Neural crest cell (in vitro differentiated cells): ENCODE measurements around the gene SUSD2. TPM values are rescaled to one million over a fixed set of nuclear protein-coding genes. Genes with fewer than 3 reads are reported as not detected.

Experiments used
- DNase-seq: peaks from one replicate; pipeline ENCODE4 v3.0.0; 2021; ENCODE audit warnings: low read depth, mixed read lengths, low spot score
- H3K27ac Mint-ChIP-seq: one replicate; pipeline ENCODE4 v1.8.0; 2021; ENCODE audit warnings: mild to moderate bottlenecking, mixed read lengths; ENCODE audit not compliant: unreplicated experiment
- H3K27me3 Mint-ChIP-seq: 2 replicates; pipeline ENCODE4 v1.8.0; 2021; ENCODE audit warnings: low read depth, mild to moderate bottlenecking, mixed read lengths
- H3K36me3 Mint-ChIP-seq: 2 replicates; pipeline ENCODE4 v1.8.0; 2021; ENCODE audit warnings: low read depth, mild to moderate bottlenecking, mixed read lengths
- H3K4me1 Mint-ChIP-seq: 2 replicates; pipeline ENCODE4 v1.8.0; 2021; ENCODE audit warnings: mixed read lengths
- H3K4me3 Mint-ChIP-seq: one replicate; pipeline ENCODE4 v1.8.0; 2021; ENCODE audit warnings: mild to moderate bottlenecking, mixed read lengths
- H3K9me3 Mint-ChIP-seq: 2 replicates; pipeline ENCODE4 v1.8.0; 2021; ENCODE audit warnings: mixed read lengths
- total RNA-seq: library from RNA; stranded (reverse); gene quantifications from 2 replicates; pipeline ENCODE4 v1.2.1, GENCODE V29; 2021
- TF ChIP-seq, protein P1 (sequence below): fragments of 200-600 bp; sonication (generic); conservative IDR thresholded peaks from 2 replicates; pipeline ENCODE4 v1.5.0; 2021; ENCODE audit warnings: antibody characterized with exemption, mild to moderate bottlenecking

SUSD2 gene
- total RNA-seq, 1 donor from 2014 or later, result 0.37 TPM

DNA sequence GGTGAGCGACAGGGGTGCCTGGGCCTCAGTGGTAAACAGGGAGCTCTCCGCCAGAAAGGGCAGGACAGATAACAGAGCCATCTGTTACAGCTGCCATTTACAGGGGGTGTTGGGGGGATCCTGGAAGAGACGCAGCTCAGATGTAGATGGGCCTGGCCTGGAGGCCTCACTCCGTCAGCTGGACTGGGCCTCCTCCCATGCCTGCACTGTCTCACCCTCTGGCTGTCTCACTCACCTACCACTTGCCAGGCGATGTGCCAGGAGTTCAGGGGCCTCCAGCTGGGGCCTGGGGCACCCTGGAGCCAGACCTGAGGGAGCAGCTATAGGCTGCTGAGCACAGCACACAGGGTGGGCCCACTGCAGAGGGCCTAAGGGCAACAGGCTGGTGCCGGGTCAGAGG lies 16.3 kb upstream of the SUSD2 start:
- peak overlapping the region; percentile 78 for H3K27ac Mint-ChIP-seq
- TF ChIP-seq, protein P1, sequence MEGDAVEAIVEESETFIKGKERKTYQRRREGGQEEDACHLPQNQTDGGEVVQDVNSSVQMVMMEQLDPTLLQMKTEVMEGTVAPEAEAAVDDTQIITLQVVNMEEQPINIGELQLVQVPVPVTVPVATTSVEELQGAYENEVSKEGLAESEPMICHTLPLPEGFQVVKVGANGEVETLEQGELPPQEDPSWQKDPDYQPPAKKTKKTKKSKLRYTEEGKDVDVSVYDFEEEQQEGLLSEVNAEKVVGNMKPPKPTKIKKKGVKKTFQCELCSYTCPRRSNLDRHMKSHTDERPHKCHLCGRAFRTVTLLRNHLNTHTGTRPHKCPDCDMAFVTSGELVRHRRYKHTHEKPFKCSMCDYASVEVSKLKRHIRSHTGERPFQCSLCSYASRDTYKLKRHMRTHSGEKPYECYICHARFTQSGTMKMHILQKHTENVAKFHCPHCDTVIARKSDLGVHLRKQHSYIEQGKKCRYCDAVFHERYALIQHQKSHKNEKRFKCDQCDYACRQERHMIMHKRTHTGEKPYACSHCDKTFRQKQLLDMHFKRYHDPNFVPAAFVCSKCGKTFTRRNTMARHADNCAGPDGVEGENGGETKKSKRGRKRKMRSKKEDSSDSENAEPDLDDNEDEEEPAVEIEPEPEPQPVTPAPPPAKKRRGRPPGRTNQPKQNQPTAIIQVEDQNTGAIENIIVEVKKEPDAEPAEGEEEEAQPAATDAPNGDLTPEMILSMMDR, result no peak
- H3K36me3 Mint-ChIP-seq, result no peaks in the 10 kb centered on the region
- no peak for DNase-seq
- no peaks in the 10 kb centered on the region for H3K27me3 Mint-ChIP-seq
- H3K9me3 Mint-ChIP-seq, result no peaks in the 10 kb centered on the region
- H3K4me1 Mint-ChIP-seq, result peaks cover 10% of the 10 kb centered on the region
- no peak overlapping the region for H3K4me3 Mint-ChIP-seq

- Mint-ChIP-seq H3K4me1 (peaks cover 10% of the 10 kb centered on the region), H3K4me3 (no peak overlapping the region), H3K36me3 (no peaks in the 10 kb centered on the region), H3K27me3 (no peaks in the 10 kb centered on the region), H3K27ac (peak overlapping the region; percentile 27), H3K9me3 (no peaks in the 10 kb centered on the region)
- TF ChIP-seq, protein P1, result no peak
- no peak for DNase-seq
Observed at GRCh38 chr22:24165673-24166072, 15.6 kb upstream of the SUSD2 start.

- no peak for DNase-seq
- Mint-ChIP-seq H3K9me3 (no peaks in the 10 kb centered on the region), H3K27ac (no peak overlapping the region), H3K27me3 (no peaks in the 10 kb centered on the region), H3K4me1 (peaks cover 10% of the 10 kb centered on the region), H3K36me3 (no peaks in the 10 kb centered on the region), H3K4me3 (no peak overlapping the region)
- TF ChIP-seq, protein P1, result no peak
Observed at GRCh38 chr22:24166811-24167210, 14.5 kb upstream of the SUSD2 start.

DNA sequence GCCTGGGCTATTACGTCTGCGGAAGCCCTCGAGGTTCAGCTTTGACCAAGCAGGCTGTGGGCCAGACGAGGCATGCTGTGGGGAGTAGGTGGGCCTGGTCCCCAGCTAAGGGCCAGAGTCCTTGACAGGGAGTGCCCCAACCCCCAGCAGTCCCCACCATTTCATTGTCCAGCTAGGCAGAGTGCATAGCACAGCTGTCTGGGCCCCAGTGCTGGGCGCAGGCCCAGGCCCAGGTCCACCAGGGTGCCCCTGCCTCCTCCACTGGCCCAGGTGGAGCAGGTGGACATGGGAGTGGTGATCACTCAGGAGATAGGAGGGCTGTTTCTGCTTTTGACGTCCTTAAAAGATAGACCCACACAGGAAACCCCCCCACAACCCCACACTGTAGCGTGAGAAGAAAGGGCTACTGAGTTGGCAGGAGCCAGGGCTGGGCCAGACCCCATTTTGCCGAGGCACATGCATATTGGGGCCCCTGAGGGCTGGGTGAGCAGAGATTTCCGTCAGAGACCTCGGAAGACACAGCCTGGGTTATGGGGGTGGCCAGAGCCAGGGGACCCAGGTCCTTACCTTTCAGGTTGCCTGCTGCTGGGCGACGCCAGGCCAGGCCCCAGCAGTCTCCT lies 11.7 kb upstream of the SUSD2 start:
- no peaks in the 10 kb centered on the region for H3K36me3 Mint-ChIP-seq
- no peak overlapping the region for H3K4me3 Mint-ChIP-seq
- H3K4me1 Mint-ChIP-seq, result no peaks in the 10 kb centered on the region
- no peaks in the 10 kb centered on the region for H3K27me3 Mint-ChIP-seq
- no peaks in the 10 kb centered on the region for H3K9me3 Mint-ChIP-seq
- TF ChIP-seq, protein P1, result no peak
- no peak overlapping the region for H3K27ac Mint-ChIP-seq
- no peak for DNase-seq

- no peak overlapping the region for H3K27ac Mint-ChIP-seq
- H3K36me3 Mint-ChIP-seq, result no peaks in the 10 kb centered on the region
- TF ChIP-seq, protein P1, result no peak
- no peaks in the 10 kb centered on the region for H3K27me3 Mint-ChIP-seq
- no peak for DNase-seq
- H3K4me1 Mint-ChIP-seq, result peaks cover 4% of the 10 kb centered on the region
- no peaks in the 10 kb centered on the region for H3K9me3 Mint-ChIP-seq
- no peak overlapping the region for H3K4me3 Mint-ChIP-seq
Observed at GRCh38 chr22:24170188-24170587, 11.1 kb upstream of the SUSD2 start.

DNA sequence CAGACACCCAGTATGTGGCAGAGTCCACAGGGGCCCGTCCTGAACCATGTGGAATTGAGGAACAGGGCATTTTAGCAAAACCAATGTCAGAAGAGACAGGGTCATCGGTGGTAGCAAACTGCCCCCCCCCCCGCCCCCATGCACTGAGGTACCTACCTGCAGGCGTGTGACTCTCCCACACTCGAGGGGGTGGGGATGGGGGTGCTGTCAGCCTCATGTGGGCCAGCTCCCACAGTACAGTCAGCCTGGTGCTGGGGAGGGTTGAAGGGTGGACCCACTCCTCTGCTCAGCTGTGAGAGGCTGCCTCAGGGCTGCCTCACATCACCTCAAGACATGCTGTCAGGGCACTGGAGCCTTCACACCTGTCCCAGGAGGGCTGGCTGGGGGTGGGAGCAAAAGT lies 10.7 kb upstream of the SUSD2 start:
- H3K4me1 Mint-ChIP-seq, result peaks cover 4% of the 10 kb centered on the region
- no peak overlapping the region for H3K4me3 Mint-ChIP-seq
- TF ChIP-seq, protein P1, result no peak
- H3K27ac Mint-ChIP-seq, result no peak overlapping the region
- H3K9me3 Mint-ChIP-seq, result no peaks in the 10 kb centered on the region
- no peaks in the 10 kb centered on the region for H3K36me3 Mint-ChIP-seq
- H3K27me3 Mint-ChIP-seq, result no peaks in the 10 kb centered on the region
- no peak for DNase-seq
